Measurements from ENCODE around the gene LRRC28.

Gene LRRC28

DNA sequence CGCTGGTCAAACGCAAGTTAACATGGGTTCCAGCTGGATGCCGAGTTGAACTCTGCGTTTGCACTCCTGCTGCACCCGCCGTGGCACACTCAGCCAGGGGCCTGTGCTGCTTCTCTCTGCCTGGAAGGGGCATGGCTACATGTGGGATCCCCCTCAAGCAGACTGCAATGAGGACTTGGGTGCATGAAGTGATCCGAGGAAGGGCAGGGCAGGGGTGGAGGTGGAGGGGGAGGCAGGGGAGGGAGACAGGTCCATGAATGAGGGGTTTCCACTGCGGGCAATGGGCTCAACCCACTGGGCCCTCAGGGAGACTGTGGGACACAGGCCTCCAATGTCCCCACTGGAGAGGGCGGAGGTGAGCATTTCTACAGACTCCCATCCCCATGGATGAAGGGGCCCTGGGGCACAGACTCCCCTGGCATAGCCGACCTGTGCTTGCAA, 172.9 kb downstream of the LRRC28 start:
- no peak for DNase-seq

DNA sequence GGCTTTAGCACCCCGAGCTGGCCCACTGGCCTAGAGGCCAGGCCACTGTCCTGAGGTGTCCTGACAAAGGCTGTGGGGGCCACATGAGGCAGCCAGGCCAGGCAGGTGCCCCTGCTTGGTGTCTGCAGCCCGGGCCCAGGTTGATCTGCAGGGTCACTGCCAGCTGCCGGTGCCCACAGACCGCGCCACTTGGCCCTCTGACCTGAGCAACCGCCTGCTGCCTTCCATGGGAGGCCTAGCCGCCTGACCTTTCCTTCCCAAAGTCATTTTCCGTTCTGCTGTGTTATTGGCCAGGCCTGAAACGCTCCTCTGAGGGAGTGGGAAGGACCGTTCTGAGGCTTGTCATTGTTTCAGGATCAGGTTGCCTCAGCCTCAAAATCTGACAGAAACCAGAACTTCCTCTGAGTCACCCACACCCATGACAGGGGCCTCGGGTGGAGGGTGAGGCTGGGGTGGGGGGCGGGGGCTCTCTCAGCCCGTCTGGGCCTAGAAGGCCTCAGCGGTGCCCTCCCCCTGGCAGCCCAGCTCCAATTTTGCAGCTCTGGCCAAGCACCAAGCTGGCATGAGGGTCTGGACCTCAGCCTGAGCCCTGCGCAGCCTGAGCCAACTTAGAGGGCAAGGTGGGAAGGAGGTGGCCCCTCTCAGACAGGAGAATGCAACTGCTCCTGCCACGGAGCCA, 173.8 kb downstream of the LRRC28 start:
- DNase-seq: peak in 2 of 4 experiments; percentile 44 to 67

DNA sequence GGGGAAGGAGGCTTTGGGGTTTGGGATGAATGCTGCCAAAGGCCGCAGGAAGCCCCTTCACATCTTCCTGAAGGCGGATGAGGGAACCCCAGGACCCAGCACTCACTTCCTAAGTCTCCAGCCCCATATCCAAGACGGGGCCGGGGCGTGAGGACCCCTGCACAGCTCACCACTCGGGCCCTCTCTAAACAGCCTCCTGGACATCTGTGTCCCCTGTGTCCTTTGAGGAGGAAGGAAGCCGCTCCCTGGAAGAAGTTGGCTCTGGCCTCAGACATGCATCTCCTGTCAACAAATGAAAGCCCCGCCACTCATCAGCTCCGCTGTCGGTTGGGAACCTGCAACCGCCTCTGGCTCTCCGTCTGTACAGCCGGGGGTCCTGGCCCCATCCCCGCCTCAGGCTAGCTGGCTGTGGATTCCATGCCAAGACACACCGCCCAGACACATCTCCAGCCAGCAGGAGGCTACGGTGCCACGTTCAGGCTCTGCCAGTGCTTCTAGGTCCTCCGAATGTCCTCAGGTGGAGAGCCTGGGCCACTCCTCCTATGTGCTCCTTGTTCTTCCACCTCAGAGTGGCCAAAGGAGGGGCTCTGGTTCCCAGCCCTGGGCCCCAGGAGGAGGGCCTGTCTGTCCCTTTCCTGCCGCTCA, 174.5 kb downstream of the LRRC28 start:
- DNase-seq: no peak

DNA sequence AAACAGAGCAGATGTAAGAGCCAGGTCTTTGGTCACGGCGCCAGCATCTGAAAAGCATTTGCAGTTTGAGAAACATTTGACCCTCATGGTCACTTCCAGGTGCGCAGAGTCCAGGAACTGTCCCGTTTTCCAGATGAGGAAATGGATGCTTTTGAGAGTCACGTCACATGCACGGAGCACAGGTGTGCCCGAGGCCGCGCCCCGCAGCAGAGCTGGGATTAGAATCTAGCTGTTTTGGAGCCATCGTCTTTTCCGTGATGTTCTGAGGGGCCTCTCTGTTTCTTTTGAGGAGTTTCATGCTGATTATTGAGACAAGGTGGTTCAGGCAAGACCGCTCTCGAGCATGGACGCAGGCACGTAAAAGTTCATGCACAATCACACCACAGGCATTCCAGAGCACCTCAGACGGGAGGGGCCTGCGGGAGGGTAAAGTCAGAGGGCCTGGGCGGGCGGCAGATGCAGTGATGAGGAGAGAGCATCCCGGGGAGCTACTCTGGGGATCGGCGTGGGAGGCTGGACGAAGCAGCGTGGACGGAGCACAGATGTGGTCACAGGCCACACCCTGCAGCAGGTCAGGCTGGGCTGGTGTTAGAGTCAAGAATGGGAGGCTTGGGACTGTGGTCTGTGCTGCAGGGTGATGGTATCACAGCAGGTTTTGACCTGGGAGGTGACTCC, 175.3 kb downstream of the LRRC28 start:
- no peak for DNase-seq

- no peak for DNase-seq
These were observed 175.9 kb downstream of the LRRC28 start for GRCh38 chr15:99427210-99427609.

DNA sequence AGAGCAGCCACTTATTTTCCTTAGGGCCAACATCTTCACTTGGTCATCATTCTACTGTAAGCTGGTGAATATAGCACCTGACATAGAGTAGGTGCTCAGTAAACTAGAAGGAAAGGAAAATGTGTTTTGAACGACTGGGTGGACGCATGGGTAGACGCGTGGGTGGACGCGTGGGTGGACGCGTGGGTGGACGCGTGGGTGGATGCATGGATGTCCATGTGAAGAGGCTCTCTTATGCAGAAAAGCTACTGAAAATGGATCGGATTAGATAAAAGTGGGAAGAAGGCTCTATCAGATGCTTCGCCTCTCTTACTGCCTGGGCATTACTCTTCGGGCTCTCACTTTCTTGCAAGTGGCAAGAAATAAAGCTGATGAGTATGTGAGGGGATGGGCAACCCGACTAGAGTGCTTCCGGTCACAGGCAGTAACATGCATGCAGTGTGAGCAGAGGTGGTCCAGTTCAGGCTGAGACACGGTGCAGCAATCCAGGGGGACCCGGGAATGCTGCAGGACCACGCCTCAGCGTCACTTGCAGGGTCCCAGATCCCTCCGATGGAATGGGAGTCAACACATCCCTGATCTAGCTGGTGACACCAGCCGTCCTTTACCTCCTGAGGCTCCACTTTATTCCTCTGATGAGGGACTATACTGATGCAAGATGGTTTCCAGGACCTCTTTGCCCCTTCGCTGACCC, 176.5 kb downstream of the LRRC28 start:
- no peak for DNase-seq

DNA sequence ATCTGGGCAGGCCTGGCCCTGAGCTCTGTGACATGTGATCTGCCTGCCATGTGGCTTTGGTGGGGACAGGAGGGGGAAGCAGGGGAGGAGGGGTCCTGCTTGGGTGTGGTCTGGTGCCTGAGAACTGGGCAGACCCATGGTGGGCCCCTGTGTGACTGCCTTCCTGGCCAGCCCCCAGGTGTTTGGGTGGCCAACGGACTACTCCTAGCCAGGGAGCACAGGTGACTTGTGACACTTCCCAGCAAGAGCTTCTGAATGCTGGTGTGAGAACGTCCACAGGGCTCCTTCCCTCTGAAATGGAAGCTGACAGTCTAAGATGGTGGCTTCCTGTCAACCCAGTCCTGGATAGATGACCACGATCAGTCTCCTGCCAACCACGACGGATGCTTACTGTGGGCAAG, 178.4 kb downstream of the LRRC28 start:
- DNase-seq: no peak

- DNase-seq: no peak
These were observed 179.7 kb downstream of the LRRC28 start for GRCh38 chr15:99430881-99431401.

DNA sequence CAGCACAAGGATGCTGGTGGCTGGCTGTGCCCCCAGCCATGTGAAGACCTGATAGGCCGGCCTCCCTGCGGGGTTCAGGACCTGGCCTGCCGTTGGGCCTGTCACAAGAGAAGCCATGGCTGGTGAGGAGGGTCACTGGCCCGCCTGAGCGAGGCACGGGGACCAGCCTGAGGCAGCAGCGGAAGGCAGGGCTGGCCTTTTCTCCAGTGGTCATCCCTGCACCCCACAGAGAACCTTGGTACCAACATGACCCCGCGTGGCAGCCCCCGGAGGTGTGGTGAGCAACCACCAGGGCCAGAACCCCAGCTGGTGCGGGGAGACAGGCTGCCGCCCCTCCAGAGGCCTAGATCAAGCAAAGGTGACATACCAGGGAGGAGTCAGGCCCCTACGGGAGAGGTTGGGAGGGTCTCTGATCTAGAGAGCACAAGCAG, 180.4 kb downstream of the LRRC28 start:
- DNase-seq: no peak

DNA sequence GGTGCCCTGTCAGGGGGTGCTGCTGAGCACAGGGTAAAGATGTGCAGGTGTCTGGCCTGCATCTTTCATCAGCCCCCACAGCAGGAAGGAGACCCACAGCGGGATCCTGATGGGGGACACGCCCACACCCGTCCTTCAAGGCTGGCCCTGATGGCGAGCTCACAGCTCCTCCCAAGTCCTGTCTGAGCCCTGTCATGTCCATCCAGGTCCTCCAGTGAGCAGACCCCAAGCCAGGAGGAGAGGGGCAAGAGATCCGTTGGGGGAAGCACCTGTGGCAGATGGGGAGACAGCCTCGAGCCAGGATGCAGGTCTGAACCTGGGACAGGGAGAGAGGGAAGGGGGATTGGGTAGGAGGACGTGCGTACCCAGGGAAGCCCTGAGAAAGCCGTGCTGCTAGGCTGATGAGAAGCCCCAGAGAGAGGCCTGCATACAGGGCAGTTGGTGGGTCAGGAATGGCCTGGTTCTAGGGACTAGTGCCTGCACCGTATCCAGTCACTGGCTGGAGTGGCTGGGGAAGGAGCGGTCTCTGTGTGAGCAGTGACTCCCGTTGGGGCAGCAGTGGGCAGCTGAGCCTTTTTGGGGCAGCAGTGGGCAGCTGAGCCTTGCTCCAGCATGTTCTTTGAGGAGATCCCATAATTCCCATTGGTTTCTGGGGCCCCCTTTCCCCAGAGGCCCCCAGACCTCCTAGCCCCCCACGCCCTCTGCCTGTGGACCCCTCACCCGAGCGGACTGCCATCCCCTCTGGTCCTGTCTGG, 181.2 kb downstream of the LRRC28 start:
- no peak for DNase-seq

DNA sequence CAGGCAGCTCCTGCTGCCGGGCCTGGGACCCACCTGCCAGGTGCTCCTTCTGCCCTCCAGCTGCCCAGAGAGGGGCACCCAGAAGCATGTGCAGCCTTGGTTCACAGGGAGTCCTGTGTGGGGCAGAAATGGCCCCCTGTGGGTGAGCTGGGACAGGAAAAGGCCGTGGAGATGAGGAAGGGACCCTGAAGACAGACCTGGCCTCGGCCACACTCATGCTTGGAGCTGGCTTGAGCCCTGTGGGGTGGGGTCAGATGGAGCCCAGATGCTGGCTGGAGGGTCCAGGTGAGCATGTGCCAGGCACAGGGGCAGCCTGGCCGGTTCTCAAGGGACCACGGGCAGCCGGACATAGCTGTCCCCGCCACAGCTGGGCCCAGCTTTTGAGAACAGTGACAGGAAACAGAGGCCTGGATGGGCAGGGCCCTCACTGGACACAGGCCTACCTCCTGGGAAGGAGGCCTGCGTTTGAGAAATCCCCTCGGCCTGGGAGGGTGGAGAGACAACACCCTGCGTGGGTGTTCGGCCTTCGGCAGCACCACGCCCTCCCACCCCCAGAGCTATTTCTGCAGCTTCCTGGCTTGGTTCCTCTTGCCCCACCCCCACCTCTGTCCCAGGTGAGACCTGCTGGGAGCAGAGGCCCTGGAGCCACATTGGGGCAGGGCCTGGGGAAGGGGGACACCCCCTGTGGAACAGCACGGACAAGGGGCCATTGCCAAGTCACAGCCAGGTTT, 181.9 kb downstream of the LRRC28 start:
- DNase-seq: no peak

GRCh38 chr15:99433757-99434450, 182.6 kb downstream of the LRRC28 start:
- DNase-seq: no peak

DNA sequence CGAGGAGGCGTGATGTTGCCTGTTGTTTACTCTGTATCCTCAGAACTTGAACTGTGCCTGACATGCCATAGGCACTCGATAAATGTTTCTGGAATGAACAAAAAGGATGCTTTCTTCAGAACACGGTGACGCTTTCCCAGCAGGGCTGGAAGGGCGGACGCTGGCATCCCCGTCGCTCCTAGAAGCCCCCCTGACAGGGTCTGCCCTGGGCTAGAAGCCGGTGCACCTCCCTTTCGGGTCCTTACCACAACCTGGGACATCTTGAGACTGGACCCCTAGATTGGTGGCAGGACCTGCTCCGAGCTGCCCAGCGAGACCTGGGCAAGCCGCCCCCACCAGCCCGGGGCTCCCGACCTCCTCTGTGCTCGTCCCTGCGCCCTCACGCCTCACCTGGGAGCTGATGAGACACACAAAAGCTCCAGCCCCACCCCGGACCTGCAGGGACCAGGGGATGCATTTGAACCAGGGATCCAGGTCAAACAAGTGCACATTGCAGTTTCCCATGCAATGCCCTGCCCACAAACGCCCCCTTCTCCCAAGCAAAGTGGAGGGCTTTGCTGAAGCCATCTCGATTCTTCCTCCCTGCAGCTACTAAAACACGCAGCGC, 183.3 kb downstream of the LRRC28 start:
- no peak for DNase-seq

DNA sequence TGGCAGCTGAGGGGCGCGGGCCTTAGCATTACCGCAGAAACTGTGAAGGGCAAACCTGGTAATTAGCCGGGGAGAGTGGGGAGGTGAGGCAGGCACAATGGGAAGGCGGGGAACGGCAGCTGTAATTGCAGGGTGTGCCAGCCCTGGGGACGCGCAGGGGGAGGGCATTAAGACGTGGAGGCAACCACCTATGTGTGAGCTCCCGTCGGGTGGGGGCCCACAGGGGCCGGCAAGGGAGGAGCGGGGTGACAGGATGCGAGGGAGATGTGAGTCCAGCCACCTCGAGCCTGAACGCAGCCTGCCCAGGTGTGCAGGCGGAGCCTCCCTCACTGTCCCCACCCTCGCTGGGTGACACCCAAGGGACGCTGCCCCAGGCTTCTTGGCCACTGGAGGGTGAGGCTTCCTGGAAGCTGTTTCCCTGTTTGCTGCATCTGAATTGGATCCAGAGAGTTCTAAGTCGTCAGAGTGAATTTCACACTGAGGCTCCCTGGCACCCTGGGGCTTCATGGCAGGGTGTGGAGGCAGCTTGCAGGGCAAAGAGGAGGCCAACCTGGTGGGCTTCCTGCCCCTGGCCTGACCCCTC, 183.9 kb downstream of the LRRC28 start:
- DNase-seq: no peak

DNA sequence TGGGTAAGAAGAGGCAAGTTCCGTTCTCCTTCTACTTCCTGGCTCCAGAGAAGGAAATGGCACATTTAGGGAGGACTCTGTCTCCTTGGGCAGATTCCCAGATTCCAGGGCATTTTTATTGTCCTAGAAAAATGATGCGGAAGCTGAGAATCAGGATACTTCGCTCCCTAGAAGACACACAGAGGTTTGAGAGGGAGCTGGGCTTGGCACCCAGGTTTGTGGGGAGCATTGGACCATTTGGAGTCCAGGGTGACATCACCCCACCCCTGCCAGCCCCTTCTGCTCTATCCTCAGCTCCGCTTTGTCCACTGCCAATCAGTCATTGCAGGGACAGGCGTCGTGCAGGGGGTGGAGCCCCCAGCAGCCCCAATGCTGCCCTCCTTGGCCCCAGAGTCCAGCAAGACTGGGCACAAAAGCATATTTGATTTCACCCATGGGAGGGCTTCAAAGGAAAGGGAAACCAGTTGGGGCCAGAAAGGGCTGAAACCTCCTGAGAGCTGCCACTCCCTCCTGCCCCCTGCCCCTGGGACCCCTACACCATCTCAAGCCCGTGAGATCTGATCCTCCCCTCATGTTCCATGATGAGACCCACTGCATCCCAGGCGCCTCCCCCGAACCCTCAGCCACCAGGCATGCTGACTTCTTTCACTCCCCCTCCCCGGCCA, 184.7 kb downstream of the LRRC28 start:
- no peak for DNase-seq

- no peak for DNase-seq
These were observed 185.4 kb downstream of the LRRC28 start for GRCh38 chr15:99436542-99437314.

- DNase-seq: no peak
These were observed 186.3 kb downstream of the LRRC28 start for GRCh38 chr15:99437315-99438223.

DNA sequence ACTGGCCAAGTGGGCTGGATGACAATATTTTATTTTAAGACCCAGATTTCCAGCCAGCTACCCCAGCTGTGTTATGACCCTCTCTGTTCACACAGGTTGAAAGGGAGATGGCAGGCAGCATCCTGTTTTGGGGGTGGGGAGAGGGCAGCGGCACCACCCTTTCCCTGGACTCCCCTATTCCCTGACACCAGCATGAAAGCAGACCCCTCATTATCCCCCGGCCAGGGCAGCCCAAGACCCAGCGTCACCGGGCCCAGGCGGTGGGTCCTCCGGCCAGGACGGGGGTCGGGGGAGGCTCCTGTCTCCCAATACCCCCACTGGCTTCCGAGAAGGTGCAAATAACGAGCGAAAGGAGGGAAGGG, 186.9 kb downstream of the LRRC28 start:
- no peak for DNase-seq

Measured in activated naive CD4-positive, alpha-beta T cell (primary cell).